ENCODE results near the gene KLC3.

GRCh38 chr19:45303269-45304060 is 37.1 kb upstream of the KLC3 start:
- TF ChIP-seq CTCF (IDR thresholded peaks at IDR 0.05; ENCODE audit: borderline replicate concordance, extremely low read depth, low read length, poor library complexity, severe bottlenecking) (no peak), EZH2 (IDR thresholded peaks at IDR 0.05; ENCODE audit: borderline replicate concordance, low read depth, low read length, severe bottlenecking) (no peak)
